GM12874 (cell line): ENCODE measurements around the gene GPR146.

ENCODE experiments used
- TF ChIP-seq, protein P1 (sequence below): IDR thresholded peaks from 2 replicates; pipeline ENCODE4 v1.5.1; 2011; ENCODE audit warnings: low read depth, mild to moderate bottlenecking, control low read depth, low read length, moderate library complexity; ENCODE audit not compliant: insufficient read depth

Gene GPR146

DNA sequence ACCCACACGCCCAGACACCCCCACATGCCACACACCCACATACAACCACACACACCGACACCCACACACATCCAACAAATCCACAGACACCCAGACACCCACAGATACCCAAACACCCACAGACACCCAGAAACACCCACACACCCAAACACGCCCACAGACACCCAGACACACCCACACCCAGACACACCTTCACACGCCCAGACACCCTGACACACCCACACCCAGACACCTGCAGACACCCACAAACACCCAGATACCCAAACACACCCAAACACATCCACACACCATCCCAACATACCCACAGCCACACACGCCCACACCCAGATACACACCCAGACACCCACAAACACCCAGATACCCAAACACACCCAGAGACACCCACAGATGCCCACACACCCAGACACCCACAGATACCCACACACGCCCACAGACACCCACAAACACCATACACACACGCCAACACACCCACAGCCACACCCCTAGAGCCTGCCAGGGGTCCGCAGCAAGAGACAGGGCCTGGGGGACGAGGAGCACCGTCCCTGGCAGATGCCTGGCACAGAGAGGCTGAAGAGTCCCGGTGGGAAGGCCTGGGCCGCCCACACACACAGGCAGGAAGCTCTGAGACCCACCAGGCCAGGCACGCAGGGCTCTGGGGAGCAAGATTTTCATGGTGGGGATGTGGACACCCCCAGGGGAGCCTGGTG lies 32.9 kb upstream of the GPR146 start:
- TF ChIP-seq, protein P1, sequence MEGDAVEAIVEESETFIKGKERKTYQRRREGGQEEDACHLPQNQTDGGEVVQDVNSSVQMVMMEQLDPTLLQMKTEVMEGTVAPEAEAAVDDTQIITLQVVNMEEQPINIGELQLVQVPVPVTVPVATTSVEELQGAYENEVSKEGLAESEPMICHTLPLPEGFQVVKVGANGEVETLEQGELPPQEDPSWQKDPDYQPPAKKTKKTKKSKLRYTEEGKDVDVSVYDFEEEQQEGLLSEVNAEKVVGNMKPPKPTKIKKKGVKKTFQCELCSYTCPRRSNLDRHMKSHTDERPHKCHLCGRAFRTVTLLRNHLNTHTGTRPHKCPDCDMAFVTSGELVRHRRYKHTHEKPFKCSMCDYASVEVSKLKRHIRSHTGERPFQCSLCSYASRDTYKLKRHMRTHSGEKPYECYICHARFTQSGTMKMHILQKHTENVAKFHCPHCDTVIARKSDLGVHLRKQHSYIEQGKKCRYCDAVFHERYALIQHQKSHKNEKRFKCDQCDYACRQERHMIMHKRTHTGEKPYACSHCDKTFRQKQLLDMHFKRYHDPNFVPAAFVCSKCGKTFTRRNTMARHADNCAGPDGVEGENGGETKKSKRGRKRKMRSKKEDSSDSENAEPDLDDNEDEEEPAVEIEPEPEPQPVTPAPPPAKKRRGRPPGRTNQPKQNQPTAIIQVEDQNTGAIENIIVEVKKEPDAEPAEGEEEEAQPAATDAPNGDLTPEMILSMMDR: no peak

DNA sequence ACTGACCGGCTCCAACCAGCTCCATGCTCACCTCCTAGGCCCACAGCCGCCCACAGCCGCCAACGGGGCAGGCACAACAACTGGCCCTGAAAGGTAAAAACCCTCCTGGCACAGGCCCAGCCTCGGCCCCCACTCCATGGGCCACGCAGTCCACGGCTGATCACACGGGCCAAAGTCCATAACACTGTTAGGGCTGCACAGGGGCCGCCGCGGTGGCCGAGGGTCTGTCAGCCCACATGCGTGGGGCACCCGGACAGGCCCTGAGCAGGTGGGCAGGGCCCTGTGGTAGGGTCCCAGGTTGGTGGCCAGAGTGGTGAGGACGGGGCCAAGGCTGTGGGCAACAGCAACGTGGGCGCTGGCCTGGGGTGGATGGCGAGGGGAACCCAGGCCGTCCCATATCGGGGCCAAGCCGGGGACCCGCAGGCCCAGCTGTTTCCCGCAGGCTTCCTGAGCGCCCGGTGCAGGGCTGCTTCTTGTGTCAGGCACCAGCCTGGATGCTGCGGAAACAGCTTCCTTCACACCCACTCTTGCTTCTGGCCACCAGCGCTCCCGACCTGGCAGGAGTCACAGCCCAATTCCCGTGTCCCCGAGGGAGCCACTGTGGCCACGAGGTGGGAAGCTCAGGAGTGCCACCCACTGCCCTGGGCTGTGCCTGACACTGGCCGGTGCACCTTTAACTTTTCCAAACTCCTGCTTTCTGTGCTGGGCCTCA lies 32.2 kb upstream of the GPR146 start:
- TF ChIP-seq, protein P1: no peak

DNA sequence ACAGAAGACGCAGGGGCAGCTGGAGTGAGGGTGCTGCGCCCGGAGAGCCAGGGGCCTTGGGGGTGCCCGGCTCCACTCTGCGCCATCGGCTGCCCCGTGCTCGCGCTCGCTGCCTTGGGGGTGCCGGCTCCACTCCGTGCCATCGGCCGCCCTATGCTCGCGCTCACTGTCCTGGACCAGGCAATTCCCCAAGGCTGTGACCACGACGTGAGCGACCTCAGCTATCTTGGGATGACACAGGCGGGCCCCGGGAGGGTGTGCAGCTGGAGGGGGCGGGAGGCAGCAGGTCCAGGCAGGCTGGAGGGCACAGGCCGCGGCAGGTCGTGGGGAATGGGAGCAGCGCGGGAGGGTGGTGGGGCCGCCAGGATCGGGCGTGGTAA lies 31.6 kb upstream of the GPR146 start:
- TF ChIP-seq, protein P1: no peak

DNA sequence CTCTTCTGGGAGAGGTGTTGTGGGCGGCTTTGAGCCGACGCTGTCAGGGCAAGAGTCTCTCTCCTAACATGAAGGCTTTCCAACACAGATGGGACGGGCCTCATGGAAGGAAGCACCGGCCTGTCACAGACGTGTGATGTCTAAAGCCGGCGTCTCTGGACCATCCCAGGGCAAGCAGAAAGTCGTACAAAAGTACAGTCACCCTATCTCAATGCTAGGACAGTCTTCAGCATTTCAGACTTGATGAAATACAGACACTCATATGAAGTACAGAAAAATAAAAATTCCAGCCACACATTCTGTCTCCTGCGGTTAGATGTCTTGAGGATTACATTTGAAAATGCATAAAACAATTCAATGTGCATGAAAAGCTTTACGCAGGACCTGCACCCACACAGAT lies 30.8 kb upstream of the GPR146 start:
- TF ChIP-seq, protein P1: no peak

DNA sequence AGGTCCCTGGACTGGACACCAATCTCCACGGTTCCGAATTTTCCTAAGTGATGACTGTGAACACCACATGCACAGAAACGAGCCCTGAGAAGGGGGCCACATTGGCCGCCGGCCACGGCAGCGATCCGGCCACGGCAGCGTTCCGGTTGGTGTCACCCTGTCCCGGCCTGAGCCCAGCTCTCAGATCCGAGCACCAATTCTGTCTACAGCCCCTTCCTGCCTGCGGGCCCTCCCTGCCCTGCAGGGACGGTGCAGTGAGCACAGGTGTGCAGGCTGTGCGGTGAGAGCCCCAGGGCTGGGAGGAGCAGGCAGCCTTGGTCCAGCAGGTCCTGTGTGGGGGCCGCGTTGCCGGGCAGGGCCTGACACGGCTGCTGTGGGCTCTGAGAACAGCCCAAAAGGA lies 29.7 kb upstream of the GPR146 start:
- TF ChIP-seq, protein P1: no peak

DNA sequence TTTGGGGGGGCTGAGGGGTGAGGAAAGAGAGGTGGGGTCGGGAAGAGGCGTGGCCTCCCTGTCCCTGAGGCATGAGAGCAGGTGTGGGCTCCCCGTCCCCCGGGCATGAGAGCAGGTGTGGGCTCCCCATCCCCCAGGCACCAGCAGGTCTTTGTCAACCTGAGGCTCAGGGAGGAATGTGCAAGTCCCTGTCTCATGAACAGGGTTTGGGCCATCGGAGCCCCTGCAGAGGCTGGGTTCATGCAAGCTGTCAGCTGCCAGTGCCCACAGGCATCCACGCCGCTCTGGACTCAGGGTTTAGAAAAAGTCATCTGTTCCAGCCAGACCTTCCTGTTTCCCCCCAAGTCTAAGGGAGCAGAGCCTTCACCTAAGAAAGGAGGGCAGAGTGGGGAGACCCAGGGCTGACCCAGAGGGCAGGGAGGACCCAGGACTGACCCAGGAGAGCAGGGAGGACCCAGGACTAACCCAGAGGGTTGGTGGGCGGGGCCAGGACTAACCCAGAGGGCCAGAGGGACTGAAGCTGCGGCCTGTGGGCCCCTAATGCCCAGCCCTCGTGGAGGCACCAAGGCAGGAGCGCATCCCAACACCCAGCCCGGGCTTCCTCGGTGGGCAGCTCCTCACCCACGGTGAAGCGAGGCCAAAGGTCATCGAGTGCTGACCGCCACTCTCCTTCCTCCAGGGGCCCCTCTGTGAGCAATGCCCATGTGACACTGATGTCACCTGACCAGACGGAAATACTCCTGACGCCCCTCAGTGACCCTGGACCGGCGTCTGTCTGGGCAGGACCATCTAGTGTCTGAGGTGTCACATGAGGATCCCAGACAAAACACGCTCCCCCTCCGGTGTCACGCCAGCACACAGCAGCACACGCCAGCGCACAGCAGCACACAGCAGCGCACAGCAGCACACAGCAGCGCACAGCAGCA lies 28.9 kb upstream of the GPR146 start:
- TF ChIP-seq, protein P1: no peak
